GM19035 (cell line): ENCODE measurements around the gene LHFPL4.
"Not testable (repeated sequence)": the region's sequence is repeated elsewhere in the genome, so short reads cannot be mapped to it uniquely, and the experiment has no call there.

Experiments
- ATAC-seq: cut with Tn5 transposase; IDR thresholded peaks from one replicate; pipeline ENCODE4 v1.9.1; 2021; ENCODE audit not compliant: unreplicated experiment

The LHFPL4 gene

GRCh38 chr3:9542182-9542581, 11.4 kb downstream of the LHFPL4 start:
- ATAC-seq: no peak

GRCh38 chr3:9536212-9536611, 17.4 kb downstream of the LHFPL4 start:
- ATAC-seq: no peak

GRCh38 chr3:9534429-9534828, 19.2 kb downstream of the LHFPL4 start:
- no peak for ATAC-seq

GRCh38 chr3:9525078-9525477, 28.5 kb downstream of the LHFPL4 start:
- ATAC-seq: no peak

GRCh38 chr3:9514956-9515355, 38.7 kb downstream of the LHFPL4 start:
- ATAC-seq: no peak

- no peak for ATAC-seq
These were observed 39.3 kb downstream of the LHFPL4 start for GRCh38 chr3:9514306-9514705.

GRCh38 chr3:9512456-9513045, 41.1 kb downstream of the LHFPL4 start:
- ATAC-seq: no peak

GRCh38 chr3:9508781-9509180, 44.8 kb downstream of the LHFPL4 start:
- ATAC-seq: no peak

GRCh38 chr3:9507586-9508578, 45.7 kb downstream of the LHFPL4 start:
- ATAC-seq: no peak

GRCh38 chr3:9503283-9503682, 50.3 kb downstream of the LHFPL4 start:
- ATAC-seq: no peak

GRCh38 chr3:9501226-9501625, 52.4 kb downstream of the LHFPL4 start:
- no peak for ATAC-seq

- ATAC-seq: no peak
These were observed 53.2 kb downstream of the LHFPL4 start for GRCh38 chr3:9500108-9501050.

- ATAC-seq: no peak
These were observed 54.0 kb downstream of the LHFPL4 start for GRCh38 chr3:9499455-9500107.

GRCh38 chr3:9498781-9499180, 54.8 kb downstream of the LHFPL4 start:
- no peak for ATAC-seq

- no peak for ATAC-seq
These were observed 55.6 kb downstream of the LHFPL4 start for GRCh38 chr3:9497821-9498565.

GRCh38 chr3:9496893-9497292, 56.7 kb downstream of the LHFPL4 start:
- no peak for ATAC-seq

- not testable (repeated sequence) for ATAC-seq
These were observed 59.6 kb downstream of the LHFPL4 start for GRCh38 chr3:9494036-9494435.

GRCh38 chr3:9491506-9491905, 62.1 kb downstream of the LHFPL4 start:
- ATAC-seq: no peak

GRCh38 chr3:9485248-9485647, 68.4 kb downstream of the LHFPL4 start:
- ATAC-seq: no peak

- ATAC-seq: no peak
These were observed 73.4 kb downstream of the LHFPL4 start for GRCh38 chr3:9480265-9480664.
